Kidney epithelial cell (primary cell): ENCODE results near the gene CCDC180. TPM values are rescaled to one million over a fixed set of nuclear protein-coding genes. Genes with fewer than 3 reads are reported as not detected.
"Not testable (repeated sequence)": the region's sequence is repeated elsewhere in the genome, so short reads cannot be mapped to it uniquely, and the experiment has no call there.

Source experiments
- DNase-seq: peaks from one replicate; pipeline ENCODE4 v3.0.0-alpha.2; 2010; ENCODE audit warnings: low read depth
- H3K27me3 ChIP-seq: 2 replicates; pipeline ENCODE4 v1.6.0; 2011; ENCODE audit warnings: low read length; ENCODE audit not compliant: control insufficient read depth, insufficient read depth
- H3K36me3 ChIP-seq: 2 replicates; pipeline ENCODE4 v1.5.1; 2011; ENCODE audit warnings: low read length; ENCODE audit not compliant: control insufficient read depth, insufficient read depth
- H3K4me3 ChIP-seq: 2 replicates; pipeline ENCODE4 v1.5.1; 2011; ENCODE audit warnings: low read depth, mild to moderate bottlenecking, control low read depth, low read length
- total RNA-seq: library from RNA; depleted of rRNA; stranded (reverse); fragments of >200 nt; gene quantifications from 2 replicates; pipeline ENCODE4 v1.2.3, GENCODE V29; 2015
- TF ChIP-seq, protein P1 (sequence below): IDR thresholded peaks from 2 replicates; pipeline ENCODE4 v1.5.1; 2011; ENCODE audit warnings: mild to moderate bottlenecking, moderate library complexity, low read length, control low read depth, inconsistent platforms; ENCODE audit not compliant: insufficient read depth, poor library complexity, severe bottlenecking

Gene CCDC180
- 1.0 and 1.3 TPM in 2 replicates for total RNA-seq

DNA sequence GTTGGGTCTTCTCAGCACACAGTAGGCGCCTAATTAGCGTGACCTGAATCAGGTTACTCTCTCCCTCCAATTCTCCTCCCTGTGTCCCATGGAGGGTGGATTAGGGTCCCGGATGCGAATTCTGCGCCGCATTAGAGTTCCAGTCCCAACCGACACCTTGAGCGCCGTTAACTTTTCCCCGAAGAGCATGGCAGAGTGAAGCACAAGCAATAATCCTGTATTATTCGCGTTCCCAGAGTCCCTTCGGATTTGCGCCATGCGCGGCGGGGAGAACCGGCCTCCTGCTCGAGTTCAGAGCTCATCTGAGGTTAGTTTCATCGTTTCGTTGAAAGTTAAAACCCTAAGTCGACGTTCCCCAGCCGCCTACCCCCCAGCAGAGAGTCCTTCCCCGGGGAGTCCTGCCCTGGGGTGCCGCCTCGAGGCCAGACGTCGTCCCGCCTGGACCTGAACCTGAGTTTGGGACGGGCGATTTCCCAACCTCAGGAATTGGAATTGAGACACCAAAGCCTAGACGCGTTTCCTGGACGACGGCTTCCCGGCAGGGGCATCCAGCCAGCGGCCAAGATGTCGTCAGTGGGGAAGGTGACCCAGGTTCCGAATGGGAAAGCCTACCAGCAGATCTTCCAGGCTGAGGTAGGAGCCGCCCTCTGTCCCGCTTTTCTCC, at the start of gene CCDC180:
TSS of gene CCDC180 (plus strand) at position 160 of the 664 bp plus-strand sequence. CDS start at position 565, 405 bp downstream.
- TF ChIP-seq, protein P1, sequence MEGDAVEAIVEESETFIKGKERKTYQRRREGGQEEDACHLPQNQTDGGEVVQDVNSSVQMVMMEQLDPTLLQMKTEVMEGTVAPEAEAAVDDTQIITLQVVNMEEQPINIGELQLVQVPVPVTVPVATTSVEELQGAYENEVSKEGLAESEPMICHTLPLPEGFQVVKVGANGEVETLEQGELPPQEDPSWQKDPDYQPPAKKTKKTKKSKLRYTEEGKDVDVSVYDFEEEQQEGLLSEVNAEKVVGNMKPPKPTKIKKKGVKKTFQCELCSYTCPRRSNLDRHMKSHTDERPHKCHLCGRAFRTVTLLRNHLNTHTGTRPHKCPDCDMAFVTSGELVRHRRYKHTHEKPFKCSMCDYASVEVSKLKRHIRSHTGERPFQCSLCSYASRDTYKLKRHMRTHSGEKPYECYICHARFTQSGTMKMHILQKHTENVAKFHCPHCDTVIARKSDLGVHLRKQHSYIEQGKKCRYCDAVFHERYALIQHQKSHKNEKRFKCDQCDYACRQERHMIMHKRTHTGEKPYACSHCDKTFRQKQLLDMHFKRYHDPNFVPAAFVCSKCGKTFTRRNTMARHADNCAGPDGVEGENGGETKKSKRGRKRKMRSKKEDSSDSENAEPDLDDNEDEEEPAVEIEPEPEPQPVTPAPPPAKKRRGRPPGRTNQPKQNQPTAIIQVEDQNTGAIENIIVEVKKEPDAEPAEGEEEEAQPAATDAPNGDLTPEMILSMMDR: no peak
- Histone ChIP-seq H3K36me3 (no peaks in the 10 kb centered on the region), H3K4me3 (peak within 1 kb of the TSS; percentile 21), H3K27me3 (peaks cover 9% of the 10 kb centered on the region)
- DNase-seq: no peak

DNA sequence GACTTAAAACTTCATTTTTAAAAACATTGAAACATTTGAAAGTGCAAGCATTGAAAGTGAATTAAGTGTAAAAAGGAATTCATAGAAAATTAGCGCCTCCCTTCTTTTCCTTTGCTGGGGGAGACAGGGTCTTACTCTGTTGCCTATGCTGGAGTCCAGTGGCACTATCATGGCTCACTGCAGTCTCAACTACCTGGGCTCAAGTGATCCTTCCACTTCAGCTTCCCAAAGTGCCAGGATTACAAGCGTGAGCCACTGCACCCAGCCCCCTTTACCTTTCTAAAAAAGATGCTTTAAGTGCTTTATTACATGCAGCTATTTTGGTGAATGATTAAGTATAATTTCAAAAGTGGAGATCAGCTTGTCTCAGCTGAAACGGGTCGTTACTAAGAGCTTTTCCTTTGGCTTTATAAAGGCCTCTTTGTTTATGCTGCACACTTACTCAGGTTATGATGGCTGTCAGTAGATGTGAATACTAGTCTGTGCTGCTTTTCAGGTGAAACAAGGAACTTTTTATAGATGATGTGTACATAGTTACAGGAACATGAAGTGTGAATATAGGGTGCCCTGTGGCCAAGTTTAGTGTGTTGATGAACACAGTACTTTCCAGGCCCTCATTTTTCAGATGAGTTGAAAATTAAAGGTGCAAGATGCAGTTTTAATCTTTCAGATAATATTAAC, 47.5 kb upstream of the CCDC180 start:
- not testable (repeated sequence) for H3K4me3 ChIP-seq, H3K27me3 ChIP-seq, DNase-seq, H3K36me3 ChIP-seq

DNA sequence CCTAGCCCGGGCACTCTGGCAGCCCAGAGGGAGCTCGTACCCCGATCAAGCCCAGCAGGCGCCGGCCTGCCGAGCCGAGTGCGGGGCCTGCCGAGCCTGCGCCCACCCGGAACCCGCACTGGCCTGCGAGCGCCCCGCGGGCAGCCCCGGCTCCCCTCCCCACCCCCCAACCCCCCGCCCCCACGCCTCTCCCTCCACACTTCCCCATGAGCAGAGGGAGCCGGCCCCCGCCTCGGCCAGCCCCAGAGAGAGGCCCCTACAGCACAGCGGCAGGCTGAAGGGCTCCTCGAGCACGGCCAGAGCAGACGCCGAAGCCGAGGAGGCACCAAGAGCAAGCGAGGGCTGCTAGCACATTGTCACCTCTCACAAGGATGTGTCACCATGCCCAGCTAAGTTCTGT, 36.2 kb upstream of the CCDC180 start:
- Histone ChIP-seq H3K27me3 (no peaks in the 10 kb centered on the region), H3K36me3 (no peaks in the 10 kb centered on the region), H3K4me3 (no peak overlapping the region)
- DNase-seq: no peak
- TF ChIP-seq, protein P1: no peak

GRCh38 chr9:97272072-97272471, 35.4 kb upstream of the CCDC180 start:
- no peak overlapping the region for H3K4me3 ChIP-seq
- TF ChIP-seq, protein P1: no peak
- DNase-seq: no peak

GRCh38 chr9:97276310-97276852, 31.1 kb upstream of the CCDC180 start:
- DNase-seq: no peak
- Histone ChIP-seq H3K4me3 (no peak overlapping the region), H3K36me3 (no peaks in the 10 kb centered on the region), H3K27me3 (no peaks in the 10 kb centered on the region)
- TF ChIP-seq, protein P1: no peak

More at GRCh38 chr9:97272072-97272471, 35.4 kb upstream of the CCDC180 start:
- Histone ChIP-seq H3K36me3 (no peaks in the 10 kb centered on the region), H3K27me3 (no peaks in the 10 kb centered on the region)

DNA sequence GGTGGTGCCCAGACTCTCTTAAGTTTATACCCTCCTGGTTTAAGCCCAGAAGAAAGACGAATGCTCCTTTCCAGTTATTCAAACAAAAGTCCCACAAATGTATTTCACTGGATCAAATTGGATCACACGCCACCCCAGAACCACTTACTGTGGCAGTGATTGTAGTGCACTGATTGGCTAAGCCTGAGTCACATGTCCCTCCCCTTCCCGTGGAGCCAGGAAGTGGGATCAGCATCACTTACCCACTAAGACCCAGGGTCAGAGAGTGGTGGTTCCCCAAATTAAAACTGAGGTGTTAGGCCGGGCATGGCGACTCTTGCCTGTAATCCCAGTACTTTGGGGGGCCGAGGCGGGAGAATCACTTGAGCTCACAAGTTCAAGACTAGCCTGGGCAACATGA, 29.5 kb upstream of the CCDC180 start:
- Histone ChIP-seq H3K27me3 (no peaks in the 10 kb centered on the region), H3K36me3 (no peaks in the 10 kb centered on the region), H3K4me3 (no peak overlapping the region)
- no peak for DNase-seq
- TF ChIP-seq, protein P1: no peak
